Measurements from ENCODE around the gene ANKRD12.
A peak's percentile ranks its signal among the peaks of the same experiment; 100 is the strongest.

The ANKRD12 gene

GRCh38 chr18:9106800-9107584 lies 29.6 kb upstream of the ANKRD12 start:
- DNase-seq = no peak

GRCh38 chr18:9108911-9109310 lies 27.7 kb upstream of the ANKRD12 start:
- no peak for DNase-seq

GRCh38 chr18:9109523-9109922 lies 27.1 kb upstream of the ANKRD12 start:
- no peak for DNase-seq

- peak; percentile 38 for DNase-seq
These were observed 23.0 kb upstream of the ANKRD12 start for GRCh38 chr18:9113468-9114149.

- no peak for DNase-seq
These were observed 20.6 kb upstream of the ANKRD12 start for GRCh38 chr18:9115984-9116383.

- DNase-seq = no peak
These were observed 18.4 kb upstream of the ANKRD12 start for GRCh38 chr18:9117980-9118841.

GRCh38 chr18:9120796-9121195 lies 15.8 kb upstream of the ANKRD12 start:
- no peak for DNase-seq

- DNase-seq = no peak
These were observed 13.1 kb upstream of the ANKRD12 start for GRCh38 chr18:9123520-9123919.

- no peak for DNase-seq
These were observed 11.8 kb upstream of the ANKRD12 start for GRCh38 chr18:9124824-9125223.

- no peak for DNase-seq
These were observed 10.2 kb upstream of the ANKRD12 start for GRCh38 chr18:9126337-9126736.

- no peak for DNase-seq
These were observed 6.4 kb upstream of the ANKRD12 start for GRCh38 chr18:9130195-9130594.

GRCh38 chr18:9130806-9131205 lies 5.8 kb upstream of the ANKRD12 start:
- DNase-seq = no peak

- no peak for DNase-seq
These were observed 4.0 kb upstream of the ANKRD12 start for GRCh38 chr18:9132628-9133027.

GRCh38 chr18:9133225-9133624 lies 3.4 kb upstream of the ANKRD12 start:
- no peak for DNase-seq

- no peak for DNase-seq
These were observed 1.3 kb upstream of the ANKRD12 start for GRCh38 chr18:9135081-9135911.

- DNase-seq = no peak
These were observed 668 bp upstream of the ANKRD12 start for GRCh38 chr18:9135912-9136314.

- peak; percentile 80 for DNase-seq
These were observed 836 bp downstream of the ANKRD12 start for GRCh38 chr18:9137168-9138066.

- no peak for DNase-seq
These were observed 2.9 kb downstream of the ANKRD12 start for GRCh38 chr18:9139400-9140039.

GRCh38 chr18:9140381-9140780 lies 3.8 kb downstream of the ANKRD12 start:
- DNase-seq = no peak

- DNase-seq = no peak
These were observed 4.4 kb downstream of the ANKRD12 start for GRCh38 chr18:9140984-9141383.

- DNase-seq = no peak
These were observed 9.6 kb downstream of the ANKRD12 start for GRCh38 chr18:9146224-9146623.
